B cell (primary cell): ENCODE results near the gene NDUFS3.

Source experiments
- CTCF ChIP-seq: fragments of 200-600 bp; IDR thresholded peaks from one replicate; pipeline ENCODE4 v1.8.0; 2022; ENCODE audit warnings: antibody characterized with exemption, mild to moderate bottlenecking
- EZH2 ChIP-seq: IDR thresholded peaks from 2 replicates; pipeline ENCODE4 v1.6.1; 2012; ENCODE audit warnings: borderline replicate concordance, low read depth, mild to moderate bottlenecking, moderate library complexity, low read length; ENCODE audit not compliant: insufficient read depth, poor library complexity, severe bottlenecking

GRCh38 chr11:47553406-47553743, 25.5 kb upstream of the NDUFS3 start:
- peak; percentile 67 for TF ChIP-seq CTCF
- TF ChIP-seq EZH2: no peak
